DOHH2 (cell line): ENCODE data around the gene ADNP2.

Source experiments
- H3F3A ChIP-seq: fragments of 200-600 bp; sonication (generic), shearing (Covaris generic); 2 replicates; pipeline ENCODE4 v1.6.0; 2016; ENCODE audit warnings: antibody characterized with exemption, mild to moderate bottlenecking; ENCODE audit not compliant: control insufficient read depth, insufficient read depth
- H3K27ac ChIP-seq: fragments of 200-600 bp; sonication (generic); 2 replicates; pipeline ENCODE4 v1.5.1; 2014; ENCODE audit warnings: low read depth, mild to moderate bottlenecking, low read length, moderate library complexity
- H3K27me3 ChIP-seq: fragments of 200-600 bp; sonication (generic); 2 replicates; pipeline ENCODE4 v1.6.1; 2014; ENCODE audit warnings: mild to moderate bottlenecking, low read length, mixed read lengths; ENCODE audit not compliant: control insufficient read depth
- H3K36me3 ChIP-seq: fragments of 200-600 bp; sonication (generic); 2 replicates; pipeline ENCODE4 v1.6.1; 2014; ENCODE audit warnings: mild to moderate bottlenecking, low read length, moderate library complexity, mixed read lengths; ENCODE audit not compliant: control insufficient read depth
- H3K4me1 ChIP-seq: fragments of 200-600 bp; sonication (generic); 2 replicates; pipeline ENCODE4 v1.6.1; 2014; ENCODE audit warnings: mild to moderate bottlenecking, low read length, mixed read lengths; ENCODE audit not compliant: control insufficient read depth
- H3K4me2 ChIP-seq: fragments of 200-600 bp; sonication (generic); 2 replicates; pipeline ENCODE4 v1.6.0; 2014; ENCODE audit warnings: mild to moderate bottlenecking, low read length, moderate library complexity
- H3K4me3 ChIP-seq: fragments of 200-600 bp; sonication (generic); 2 replicates; pipeline ENCODE4 v1.5.1; 2014; ENCODE audit warnings: mild to moderate bottlenecking, low read length, mixed read lengths
- H3K79me2 ChIP-seq: fragments of 200-600 bp; sonication (generic); 2 replicates; pipeline ENCODE4 v1.6.1; 2014; ENCODE audit warnings: mild to moderate bottlenecking, low read length, mixed read lengths; ENCODE audit not compliant: control insufficient read depth
- H3K9me2 ChIP-seq: fragments of 200-600 bp; sonication (generic); replicated peaks from 2 replicates; pipeline ENCODE4 v1.6.1; 2014; ENCODE audit warnings: mild to moderate bottlenecking, low read length, mixed read lengths; ENCODE audit not compliant: control insufficient read depth
- H3K9me3 ChIP-seq: fragments of 200-600 bp; sonication (generic); 2 replicates; pipeline ENCODE4 v1.6.1; 2014; ENCODE audit warnings: antibody characterized with exemption, low read length, mixed read lengths; ENCODE audit not compliant: control insufficient read depth, insufficient read depth
- H4K20me1 ChIP-seq: fragments of 200-600 bp; sonication (generic); 2 replicates; pipeline ENCODE4 v1.6.0; 2014; ENCODE audit warnings: low read depth, mild to moderate bottlenecking, antibody characterized with exemption, low read length, moderate library complexity; ENCODE audit not compliant: control insufficient read depth, insufficient read depth
- CTCF ChIP-seq: fragments of 200-600 bp; sonication (generic); IDR thresholded peaks from one replicate; pipeline ENCODE4 v1.5.1; 2014; ENCODE audit warnings: antibody characterized with exemption, mild to moderate bottlenecking, low read depth, low read length; ENCODE audit not compliant: poor library complexity, severe bottlenecking
- EZH2phosphoT487 ChIP-seq: fragments of 200-600 bp; sonication (generic); IDR thresholded peaks from 2 replicates; pipeline ENCODE4 v1.6.1; 2017; ENCODE audit warnings: borderline replicate concordance, mild to moderate bottlenecking, antibody characterized with exemption, low read length, moderate library complexity, mixed read lengths

Gene ADNP2

GRCh38 chr18:80178935-80179818 lies 70.1 kb downstream of the ADNP2 start:
- H4K20me1 ChIP-seq = no peaks in the 10 kb centered on the region
- no peaks in the 10 kb centered on the region for H3K9me2 ChIP-seq
- H3K27ac ChIP-seq = no peak overlapping the region
- no peaks in the 10 kb centered on the region for H3K36me3 ChIP-seq
- H3K4me2 ChIP-seq = no peak overlapping the region
- no peak for TF ChIP-seq EZH2phosphoT487
- no peak for TF ChIP-seq CTCF
- no peaks in the 10 kb centered on the region for H3K9me3 ChIP-seq
- no peaks in the 10 kb centered on the region for H3F3A ChIP-seq
- H3K4me1 ChIP-seq = no peaks in the 10 kb centered on the region
- H3K27me3 ChIP-seq = no peaks in the 10 kb centered on the region
- H3K4me3 ChIP-seq = no peak overlapping the region
- H3K79me2 ChIP-seq = no peaks in the 10 kb centered on the region

- Histone ChIP-seq H3K4me3 (no peak overlapping the region), H3K4me2 (no peak overlapping the region), H3K27ac (no peak overlapping the region), H3K27me3 (no peaks in the 10 kb centered on the region), H3K9me2 (no peaks in the 10 kb centered on the region), H3K79me2 (no peaks in the 10 kb centered on the region), H3K4me1 (no peaks in the 10 kb centered on the region), H4K20me1 (no peaks in the 10 kb centered on the region), H3F3A (no peaks in the 10 kb centered on the region), H3K9me3 (no peaks in the 10 kb centered on the region), H3K36me3 (no peaks in the 10 kb centered on the region)
- no peak for TF ChIP-seq CTCF
- no peak for TF ChIP-seq EZH2phosphoT487
Observed at GRCh38 chr18:80179857-80180558, 70.9 kb downstream of the ADNP2 start.

GRCh38 chr18:80180778-80181564 lies 71.9 kb downstream of the ADNP2 start:
- Histone ChIP-seq H3K27me3 (no peaks in the 10 kb centered on the region), H3K27ac (no peak overlapping the region), H3K9me3 (peaks cover 1% of the 10 kb centered on the region; the same call in 1 of the 2 replicates), H3K36me3 (no peaks in the 10 kb centered on the region), H3K9me2 (no peaks in the 10 kb centered on the region), H3F3A (no peaks in the 10 kb centered on the region), H3K4me1 (no peaks in the 10 kb centered on the region), H4K20me1 (no peaks in the 10 kb centered on the region), H3K79me2 (no peaks in the 10 kb centered on the region), H3K4me3 (no peak overlapping the region), H3K4me2 (no peak overlapping the region)
- TF ChIP-seq CTCF (no peak), EZH2phosphoT487 (no peak)
